Endothelial cell of umbilical vein (primary cell): ENCODE data around the gene PHC2. TPM values are rescaled to one million over a fixed set of nuclear protein-coding genes. Genes with fewer than 3 reads are reported as not detected.

ENCODE experiments used
- BruUV-seq: library from RNA; stranded (reverse); fragments of 400-500 nt; replicated peaks from 2 replicates; lab custom pipeline; 2021; lab: Mats Ljungman, UMichigan
- CTCF ChIA-PET: fragments of 300-600, 350-600 bp; sonication (Branson Sonifier 250); formaldehyde crosslinking; loops from one replicate; lab custom pipeline; 2021; ENCODE audit warnings: antibody characterized with exemption, inconsistent platforms; lab: Charles Lee
- POLR2A ChIA-PET: fragments of 300-600, 350-600 bp; sonication (Branson Sonifier 250); formaldehyde crosslinking; loops from one replicate; lab custom pipeline; 2021; ENCODE audit warnings: antibody characterized with exemption, inconsistent platforms; lab: Charles Lee
- DNase-seq: peaks from one replicate; pipeline ENCODE4 v3.0.0-alpha.2; 2011; ENCODE audit warnings: low read depth, low spot score
- FAIRE-seq: peaks from 2 replicates; lab custom pipeline; 2011; peaks lifted over from hg19 to GRCh38; lab: Jason Lieb, UNC
- H2AFZ ChIP-seq: 2 replicates; pipeline ENCODE4 v1.6.0; 2012; ENCODE audit warnings: low read depth, low read length, control low read depth, inconsistent platforms
- H3K27ac ChIP-seq: 2 replicates; pipeline ENCODE4 v1.5.1; 2011; ENCODE audit warnings: low read depth, mild to moderate bottlenecking, control low read depth, low read length, moderate library complexity; ENCODE audit not compliant: insufficient read depth
- H3K27me3 ChIP-seq, 2 experiments: 2 replicates each; pipeline versions ENCODE4 v1.6.0 to v1.6.1; 2011; ENCODE audit warnings: low read length in 2 of 2, mixed read lengths in 1 of 2; ENCODE audit not compliant: control insufficient read depth in 2 of 2, insufficient read depth in 2 of 2
- H3K36me3 ChIP-seq, 2 experiments: 2 replicates in 1 of 2; 3 replicates in 1 of 2; pipeline ENCODE4 v1.5.1; 2011; ENCODE audit warnings: low read length in 2 of 2, mild to moderate bottlenecking in 1 of 2, moderate library complexity in 1 of 2; ENCODE audit not compliant: control insufficient read depth in 2 of 2, insufficient read depth in 2 of 2; ENCODE audit errors: extremely low read depth in 1 of 2
- H3K4me1 ChIP-seq: 3 replicates; pipeline ENCODE4 v1.5.1; 2011; ENCODE audit warnings: mild to moderate bottlenecking, low read length; ENCODE audit not compliant: control insufficient read depth, insufficient read depth; ENCODE audit errors: extremely low read depth
- H3K4me2 ChIP-seq: 2 replicates; pipeline ENCODE4 v1.6.1; 2011; ENCODE audit warnings: low read length, control low read depth, mixed read lengths; ENCODE audit not compliant: insufficient read depth
- H3K4me3 ChIP-seq, 3 experiments: fragments of 200-600 bp in 1 of 3; sonication (generic), shearing (Covaris generic) in 1 of 3; replicated peaks in 1 of 3; 2 replicates each; pipeline ENCODE4 v1.5.1; 2011 to 2016; ENCODE audit warnings: control low read depth in 3 of 3, low read length in 3 of 3, mild to moderate bottlenecking in 2 of 3, inconsistent platforms in 1 of 3, low read depth in 1 of 3, moderate library complexity in 1 of 3; ENCODE audit not compliant: insufficient read depth in 1 of 3
- H3K79me2 ChIP-seq: 2 replicates; pipeline ENCODE4 v1.6.0; 2012; ENCODE audit warnings: low read length, inconsistent platforms; ENCODE audit not compliant: control insufficient read depth, insufficient read depth
- H3K9ac ChIP-seq: replicated peaks from 2 replicates; pipeline ENCODE3; 2011; ENCODE audit warnings: low read length, control low read depth; ENCODE audit not compliant: insufficient read depth; ENCODE audit errors: extremely low read depth
- H3K9me1 ChIP-seq: replicated peaks from 3 replicates; pipeline ENCODE4 v1.6.0; 2011; ENCODE audit warnings: mild to moderate bottlenecking, low read length; ENCODE audit not compliant: control insufficient read depth, insufficient read depth; ENCODE audit errors: extremely low read depth
- H3K9me3 ChIP-seq: replicated peaks from 2 replicates; pipeline ENCODE4 v1.5.1; 2012; ENCODE audit warnings: low read length, inconsistent platforms; ENCODE audit not compliant: control insufficient read depth, insufficient read depth
- H4K20me1 ChIP-seq: replicated peaks from 2 replicates; pipeline ENCODE3; 2011; ENCODE audit warnings: mild to moderate bottlenecking, low read length; ENCODE audit not compliant: control insufficient read depth, insufficient read depth; ENCODE audit errors: extremely low read depth
- EZH2 ChIP-seq: IDR thresholded peaks from 2 replicates; pipeline ENCODE4 v1.6.1; 2012; ENCODE audit warnings: borderline replicate concordance, low read depth, mild to moderate bottlenecking, moderate library complexity, low read length, inconsistent platforms; ENCODE audit not compliant: severe bottlenecking
- FOS ChIP-seq: IDR thresholded peaks from 2 replicates; pipeline ENCODE4 v1.6.1; 2011; ENCODE audit warnings: mild to moderate bottlenecking, low read length, moderate library complexity, borderline replicate concordance; ENCODE audit not compliant: insufficient read depth
- GATA2 ChIP-seq: IDR thresholded peaks from 2 replicates; pipeline ENCODE4 v1.7.0; 2011; ENCODE audit warnings: low read depth, mild to moderate bottlenecking, moderate library complexity, mixed read lengths, low read length; ENCODE audit not compliant: insufficient read length, insufficient read depth
- JUN ChIP-seq: IDR thresholded peaks from 2 replicates; pipeline ENCODE4 v1.6.1; 2011; ENCODE audit warnings: borderline replicate concordance, low read depth; ENCODE audit not compliant: insufficient read length, insufficient read depth
- MYC ChIP-seq: IDR thresholded peaks from one replicate; pipeline ENCODE4 v1.6.1; 2011; ENCODE audit warnings: mild to moderate bottlenecking, low read depth, low read length
- POLR2A ChIP-seq: IDR thresholded peaks from 2 replicates; pipeline ENCODE4 v1.6.1; 2012; ENCODE audit warnings: low read depth, mild to moderate bottlenecking, control low read depth, low read length
- POLR2AphosphoS5 ChIP-seq: IDR thresholded peaks from 2 replicates; pipeline ENCODE4 v1.6.1; 2012; ENCODE audit warnings: low read depth, mild to moderate bottlenecking, control low read depth, low read length, moderate library complexity; ENCODE audit not compliant: insufficient read depth
- dilution Hi-C: fragments of 300-500 bp; cut with MboI; formaldehyde crosslinking; loops from one replicate; pipeline ENCODE4 v1.15.0; 2019; ENCODE audit warnings: low sequenced_read_pairs; ENCODE audit not compliant: extremely low pct_ligation_motif_present
- intact Hi-C: fragments of 100-400 bp; cut with micrococcal nuclease; formaldehyde crosslinking; loops from one replicate; pipeline ENCODE4 v1.10.0; 2022
- polyA plus RNA-seq, 4 experiments: library from polyadenylated mRNA; depleted of rRNA in 3 of 4; stranded (reverse) in 3 of 4; unstranded in 1 of 4; fragments of >200 nt; gene quantifications; 2 replicates each; pipeline versions ENCODE4 v1.2.1 to v1.2.3, GENCODE V29; 2011 to 2012; ENCODE audit warnings: missing spikeins in 1 of 4
- total RNA-seq: library from RNA; stranded (reverse); gene quantifications from 2 replicates; pipeline ENCODE4 v1.2.3, GENCODE V29; 2021
- TF ChIP-seq, protein P1 (sequence below), 2 donors: IDR thresholded peaks; 1 replicate in 1 of 2; 2 replicates in 1 of 2; pipeline ENCODE4 v1.5.1; 2011; ENCODE audit warnings: low read length in 2 of 2, mild to moderate bottlenecking in 2 of 2, moderate library complexity in 2 of 2, control low read depth in 1 of 2, inconsistent platforms in 1 of 2, low read depth in 1 of 2; ENCODE audit not compliant: insufficient read depth in 1 of 2; ENCODE audit errors: extremely low read depth in 1 of 2
- TF ChIP-seq, protein P2 (sequence below): IDR thresholded peaks from 2 replicates; pipeline ENCODE4 v1.6.1; 2011; ENCODE audit not compliant: insufficient read depth, insufficient read length

PHC2 gene
- total and polyA plus RNA-seq, 2 donors (not counting 3 experiments of a cell fraction or from before 2014, with no cell fraction given): 65.6 to 79.0 TPM

DNA sequence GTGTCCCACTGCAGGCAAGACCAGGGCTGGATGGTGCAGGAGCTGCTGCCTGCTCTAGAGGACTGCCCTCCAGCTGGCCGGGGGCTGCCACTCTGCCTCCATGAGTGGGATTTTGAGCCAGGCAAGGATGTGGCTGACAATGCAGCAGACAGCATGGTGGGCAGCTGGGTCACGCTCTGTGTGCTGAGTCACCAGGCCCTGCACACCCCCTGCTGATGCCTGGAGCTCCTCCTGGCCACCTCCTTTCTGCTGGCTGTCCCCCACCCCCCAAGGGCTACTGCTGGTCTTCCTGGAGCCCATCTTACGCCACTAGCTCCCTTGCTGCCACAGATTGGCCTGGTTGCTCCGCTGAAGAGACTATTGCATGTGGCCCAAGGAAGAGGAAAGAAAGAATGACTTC lies 37.6 kb upstream of the PHC2 start:
- intact Hi-C loops: no loop called here
- no peaks in the 10 kb centered on the region for H3K36me3 ChIP-seq
- H4K20me1 ChIP-seq: no peaks in the 10 kb centered on the region
- DNase-seq: no peak
- FAIRE-seq: no peak
- no peak overlapping the region for H3K4me3 ChIP-seq
- TF ChIP-seq POLR2AphosphoS5 (no peak), GATA2 (no peak), FOS (no peak), EZH2 (no peak), POLR2A (no peak), MYC (no peak), JUN (no peak)
- TF ChIP-seq, protein P1, sequence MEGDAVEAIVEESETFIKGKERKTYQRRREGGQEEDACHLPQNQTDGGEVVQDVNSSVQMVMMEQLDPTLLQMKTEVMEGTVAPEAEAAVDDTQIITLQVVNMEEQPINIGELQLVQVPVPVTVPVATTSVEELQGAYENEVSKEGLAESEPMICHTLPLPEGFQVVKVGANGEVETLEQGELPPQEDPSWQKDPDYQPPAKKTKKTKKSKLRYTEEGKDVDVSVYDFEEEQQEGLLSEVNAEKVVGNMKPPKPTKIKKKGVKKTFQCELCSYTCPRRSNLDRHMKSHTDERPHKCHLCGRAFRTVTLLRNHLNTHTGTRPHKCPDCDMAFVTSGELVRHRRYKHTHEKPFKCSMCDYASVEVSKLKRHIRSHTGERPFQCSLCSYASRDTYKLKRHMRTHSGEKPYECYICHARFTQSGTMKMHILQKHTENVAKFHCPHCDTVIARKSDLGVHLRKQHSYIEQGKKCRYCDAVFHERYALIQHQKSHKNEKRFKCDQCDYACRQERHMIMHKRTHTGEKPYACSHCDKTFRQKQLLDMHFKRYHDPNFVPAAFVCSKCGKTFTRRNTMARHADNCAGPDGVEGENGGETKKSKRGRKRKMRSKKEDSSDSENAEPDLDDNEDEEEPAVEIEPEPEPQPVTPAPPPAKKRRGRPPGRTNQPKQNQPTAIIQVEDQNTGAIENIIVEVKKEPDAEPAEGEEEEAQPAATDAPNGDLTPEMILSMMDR (IDR thresholded peaks at IDR 0.05; ENCODE audit: extremely low read depth in 1 of 2, insufficient read depth in 1 of 2, low read depth in 1 of 2, low read length in 2 of 2): no peak
- TF ChIP-seq, protein P2, sequence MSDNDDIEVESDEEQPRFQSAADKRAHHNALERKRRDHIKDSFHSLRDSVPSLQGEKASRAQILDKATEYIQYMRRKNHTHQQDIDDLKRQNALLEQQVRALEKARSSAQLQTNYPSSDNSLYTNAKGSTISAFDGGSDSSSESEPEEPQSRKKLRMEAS: no peak
- no TSS peak for BruUV-seq
- H3K4me2 ChIP-seq: no peak overlapping the region
- no peak overlapping the region for H2AFZ ChIP-seq
- peaks cover 6% of the 10 kb centered on the region for H3K79me2 ChIP-seq
- no peaks in the 10 kb centered on the region for H3K9me3 ChIP-seq
- POLR2A ChIA-PET: no interaction called here
- H3K4me1 ChIP-seq: peaks cover 9% of the 10 kb centered on the region
- H3K9me1 ChIP-seq: no peaks in the 10 kb centered on the region
- no peak overlapping the region for H3K27ac ChIP-seq
- dilution Hi-C loops: no loop called here
- H3K9ac ChIP-seq: no peak overlapping the region
- no peaks in the 10 kb centered on the region for H3K27me3 ChIP-seq
- CTCF ChIA-PET: interaction anchor here (0.9 to 5.1 kb wide), 8 partner anchors 9 to 379 kb away, joined by 3 to 97 read pairs (median 18); no protein-coding TSS in a partner anchor
